HG02943 (cell line): ENCODE results near the gene SPTBN4.
"Not testable (repeated sequence)": the region's sequence is repeated elsewhere in the genome, so short reads cannot be mapped to it uniquely, and the experiment has no call there.

Experiments used
- ATAC-seq: cut with Tn5 transposase; IDR thresholded peaks from one replicate; pipeline ENCODE4 v1.9.1; 2021; ENCODE audit warnings: mild to moderate bottlenecking, low read depth, moderate library complexity; ENCODE audit not compliant: unreplicated experiment

The SPTBN4 gene

GRCh38 chr19:40502081-40502480, 35.3 kb downstream of the SPTBN4 start:
- ATAC-seq, result no peak

- ATAC-seq, result no peak
These were observed 36.0 kb downstream of the SPTBN4 start for GRCh38 chr19:40502647-40503319.

- no peak for ATAC-seq
These were observed 36.5 kb downstream of the SPTBN4 start for GRCh38 chr19:40503320-40503695.

DNA sequence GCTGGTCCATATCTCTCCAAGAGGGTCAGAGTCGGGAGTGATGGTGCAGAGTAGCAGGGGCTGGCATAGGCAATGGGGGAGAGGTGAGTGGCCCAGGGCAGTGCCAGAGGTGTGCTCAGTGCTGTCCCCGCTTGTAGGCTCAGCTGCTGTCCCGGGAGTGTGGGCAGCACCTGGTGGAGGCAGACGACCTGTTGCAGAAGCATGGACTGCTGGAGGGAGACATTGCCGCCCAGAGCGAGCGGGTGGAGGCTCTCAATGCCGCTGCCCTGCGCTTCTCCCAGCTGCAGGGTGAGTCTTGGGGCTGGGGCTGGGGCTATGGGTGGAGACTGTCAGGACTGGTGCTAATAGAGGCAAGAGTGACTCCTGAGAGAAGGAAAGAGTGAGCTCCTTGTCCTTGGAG, 39.3 kb downstream of the SPTBN4 start:
- ATAC-seq, result no peak

DNA sequence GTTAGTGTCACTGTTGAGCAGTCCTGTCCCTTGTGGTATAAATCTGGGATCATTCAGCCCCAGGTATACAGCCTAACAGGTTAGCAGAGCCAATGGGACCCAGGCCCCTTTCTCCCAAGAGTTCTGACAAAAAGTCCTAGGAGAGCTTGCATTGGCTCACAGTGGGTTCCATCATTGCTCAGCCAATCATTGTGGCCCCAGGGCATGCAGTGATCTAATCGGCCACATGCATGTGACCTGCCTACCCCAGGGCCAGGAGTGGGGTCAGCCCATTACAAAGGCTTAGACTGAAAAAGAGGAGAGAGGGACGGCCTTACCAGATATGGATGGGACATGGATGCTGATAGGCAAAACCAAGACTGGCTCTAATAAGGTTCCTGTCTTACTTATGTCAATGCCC, 41.1 kb downstream of the SPTBN4 start:
- no peak for ATAC-seq

- no peak for ATAC-seq
These were observed 42.0 kb downstream of the SPTBN4 start for GRCh38 chr19:40508739-40509260.

DNA sequence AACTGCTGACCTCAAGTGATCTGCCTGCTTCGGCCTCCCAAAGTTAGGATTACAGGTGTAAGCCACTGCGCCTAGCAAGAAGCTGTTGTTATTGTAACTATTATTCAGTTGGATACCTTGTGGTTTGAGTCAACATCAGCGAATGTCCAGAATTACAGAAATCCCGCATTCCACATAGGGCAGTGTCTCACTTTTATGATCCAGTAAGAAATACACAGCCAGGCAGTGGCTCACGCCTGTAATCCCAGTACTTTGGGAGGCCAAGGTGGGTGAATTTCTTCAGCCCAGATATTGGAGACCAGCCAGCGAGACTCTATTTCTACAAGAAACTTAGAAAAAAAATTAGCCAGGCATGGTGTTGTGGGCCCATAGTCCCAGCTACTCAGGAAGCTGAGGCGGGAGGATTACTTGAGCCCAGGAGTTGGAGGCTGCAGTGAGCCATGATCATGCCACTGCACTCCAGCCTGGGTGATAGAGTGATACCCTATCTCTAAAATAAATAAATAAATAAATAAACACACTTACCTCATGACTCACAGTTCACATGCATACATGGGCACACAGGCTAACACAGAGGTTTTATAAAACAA, 43.8 kb downstream of the SPTBN4 start:
- ATAC-seq, result no peak

DNA sequence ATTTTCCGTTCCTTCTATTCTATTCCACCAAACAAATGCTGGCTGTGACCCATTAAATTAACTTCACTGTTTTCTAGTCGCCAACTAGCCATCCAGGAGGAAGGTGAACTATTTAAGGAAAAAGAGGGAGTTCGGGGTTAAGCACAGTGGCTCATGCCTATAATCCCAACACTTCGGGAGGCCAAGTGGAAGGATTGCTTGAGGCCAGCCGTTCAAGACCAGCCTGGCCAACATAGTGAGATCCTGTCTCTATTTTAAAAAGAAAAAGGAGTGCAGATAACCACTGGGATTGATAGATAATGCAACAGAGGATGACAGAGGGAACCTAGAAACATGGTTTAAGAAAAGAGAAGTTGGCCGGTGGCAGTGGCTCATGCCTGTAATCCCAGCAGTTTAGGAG, 44.7 kb downstream of the SPTBN4 start:
- ATAC-seq, result no peak

- no peak for ATAC-seq
These were observed 45.3 kb downstream of the SPTBN4 start for GRCh38 chr19:40512110-40512472.

GRCh38 chr19:40512473-40513344, 45.9 kb downstream of the SPTBN4 start:
- no peak for ATAC-seq

DNA sequence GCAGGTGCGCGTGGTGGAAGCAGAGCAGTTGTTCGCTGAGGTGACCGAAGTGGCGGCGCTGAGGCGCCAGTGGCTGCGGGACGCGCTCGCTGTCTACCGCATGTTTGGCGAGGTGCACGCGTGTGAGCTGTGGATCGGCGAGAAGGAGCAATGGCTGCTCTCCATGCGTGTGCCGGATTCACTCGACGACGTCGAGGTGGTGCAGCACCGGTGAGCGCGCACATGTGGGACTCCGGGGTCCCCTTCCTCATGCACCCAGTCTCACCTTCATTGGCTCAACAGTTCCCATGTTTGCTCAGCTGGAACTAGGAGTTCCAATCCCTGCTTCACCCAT, 46.5 kb downstream of the SPTBN4 start:
- no peak for ATAC-seq

DNA sequence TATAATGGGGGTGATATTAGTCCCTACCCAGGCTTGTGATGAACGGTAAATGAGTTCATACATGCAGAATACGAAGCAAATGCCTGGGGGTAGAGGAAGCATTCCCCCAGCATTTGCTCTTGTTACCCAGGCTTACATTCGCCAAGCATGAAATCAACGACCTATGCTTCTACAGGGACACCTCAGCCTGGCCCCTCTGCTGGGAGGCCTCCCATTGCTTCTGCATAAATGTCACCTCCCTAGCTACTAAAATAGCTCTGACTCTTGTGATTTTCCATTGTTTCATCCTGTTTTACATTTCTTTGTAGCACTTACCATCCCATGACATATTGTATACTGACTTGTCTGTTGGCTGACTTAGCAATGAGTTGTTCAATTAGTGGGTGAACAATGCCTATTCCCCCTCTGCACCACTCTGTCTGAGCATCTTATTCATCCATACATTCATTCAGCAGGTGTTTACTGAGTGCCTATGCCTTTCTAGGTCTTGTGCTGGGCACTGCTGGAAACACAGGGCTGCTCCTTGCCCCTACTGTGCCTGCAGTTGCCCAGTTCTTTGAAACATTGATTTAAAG, 47.0 kb downstream of the SPTBN4 start:
- ATAC-seq, result no peak

- ATAC-seq, result no peak
These were observed 50.4 kb downstream of the SPTBN4 start for GRCh38 chr19:40517248-40517647.

- ATAC-seq, result no peak
These were observed 52.8 kb downstream of the SPTBN4 start for GRCh38 chr19:40519352-40520322.

DNA sequence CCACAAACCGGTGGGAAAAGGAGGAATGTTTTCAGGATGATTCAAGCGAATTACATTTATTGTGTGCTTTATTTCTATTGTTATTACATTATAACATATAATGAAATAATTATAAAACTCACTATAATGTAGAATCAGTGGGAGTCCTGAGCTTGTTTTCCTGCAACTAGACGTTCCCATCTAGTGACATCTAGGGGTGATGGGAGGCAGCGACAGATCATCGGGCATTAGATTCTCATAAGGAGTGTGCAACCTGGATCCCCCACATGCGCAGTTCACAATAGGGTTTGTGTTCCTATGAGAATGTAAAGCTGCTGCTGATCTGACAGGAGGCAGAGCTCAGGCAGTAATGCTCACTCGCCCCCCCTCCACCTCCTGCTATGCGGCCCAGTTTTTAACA, 54.5 kb downstream of the SPTBN4 start:
- ATAC-seq, result no peak

- not testable (repeated sequence) for ATAC-seq
These were observed 55.1 kb downstream of the SPTBN4 start for GRCh38 chr19:40521900-40522299.

DNA sequence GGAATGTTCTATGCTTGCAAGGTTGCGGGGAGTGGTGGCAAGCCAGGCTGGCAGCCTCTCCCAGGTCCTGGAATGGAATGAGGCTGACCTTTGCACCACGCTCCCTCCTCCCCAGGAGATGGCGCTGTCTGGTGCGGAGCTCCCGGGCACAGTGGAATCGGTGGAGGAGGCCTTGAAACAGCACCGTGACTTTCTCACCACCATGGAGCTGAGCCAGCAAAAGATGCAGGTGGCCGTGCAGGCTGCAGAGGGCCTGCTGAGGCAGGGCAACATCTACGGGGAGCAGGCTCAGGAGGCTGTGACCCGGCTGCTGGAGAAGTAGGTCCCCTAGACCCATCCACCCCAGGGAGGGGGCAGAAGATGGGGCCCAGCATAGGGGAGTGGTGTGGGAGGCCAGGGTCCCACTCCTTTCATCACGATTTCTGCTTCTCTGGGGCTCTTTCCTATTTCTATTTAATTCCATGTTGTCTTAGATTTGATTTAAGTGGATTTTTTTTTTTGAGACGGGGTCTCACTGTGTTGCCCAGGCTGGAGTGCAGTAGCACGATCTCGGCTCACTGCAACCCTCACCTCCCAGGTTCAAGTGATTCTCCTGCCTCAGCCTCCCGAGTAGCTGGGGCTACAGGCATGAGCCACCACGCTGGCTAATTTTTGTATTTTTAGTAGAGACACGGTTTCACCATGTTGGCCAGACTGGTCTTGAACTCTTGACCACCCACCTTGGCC, 56.7 kb downstream of the SPTBN4 start:
- ATAC-seq, result no peak

GRCh38 chr19:40524133-40524549, 57.3 kb downstream of the SPTBN4 start:
- ATAC-seq, result no peak

DNA sequence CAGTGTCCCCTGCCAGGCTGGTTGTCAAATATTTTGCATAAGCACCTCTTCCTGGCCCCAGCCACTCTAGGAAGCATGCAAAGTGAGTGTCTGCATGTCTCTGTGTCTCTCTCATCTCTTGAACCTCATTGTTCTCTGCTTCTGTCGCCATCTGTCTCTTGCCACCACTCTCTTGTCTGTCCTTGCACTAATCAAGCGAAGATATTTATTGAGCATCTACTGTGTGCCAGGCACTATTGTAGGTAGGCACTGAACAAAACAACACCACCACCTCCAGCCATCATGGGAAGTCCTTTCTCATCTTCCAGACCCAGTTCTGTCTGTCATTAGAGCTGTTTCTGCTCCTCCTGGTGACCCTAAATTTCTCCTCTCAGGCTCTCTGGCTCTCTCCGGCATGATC, 57.9 kb downstream of the SPTBN4 start:
- ATAC-seq, result no peak
